Measurements from ENCODE around the gene DDX41.

GRCh38 chr5:177465044-177465443 is 51.7 kb downstream of the DDX41 start:
- TF ChIP-seq, protein P1, sequence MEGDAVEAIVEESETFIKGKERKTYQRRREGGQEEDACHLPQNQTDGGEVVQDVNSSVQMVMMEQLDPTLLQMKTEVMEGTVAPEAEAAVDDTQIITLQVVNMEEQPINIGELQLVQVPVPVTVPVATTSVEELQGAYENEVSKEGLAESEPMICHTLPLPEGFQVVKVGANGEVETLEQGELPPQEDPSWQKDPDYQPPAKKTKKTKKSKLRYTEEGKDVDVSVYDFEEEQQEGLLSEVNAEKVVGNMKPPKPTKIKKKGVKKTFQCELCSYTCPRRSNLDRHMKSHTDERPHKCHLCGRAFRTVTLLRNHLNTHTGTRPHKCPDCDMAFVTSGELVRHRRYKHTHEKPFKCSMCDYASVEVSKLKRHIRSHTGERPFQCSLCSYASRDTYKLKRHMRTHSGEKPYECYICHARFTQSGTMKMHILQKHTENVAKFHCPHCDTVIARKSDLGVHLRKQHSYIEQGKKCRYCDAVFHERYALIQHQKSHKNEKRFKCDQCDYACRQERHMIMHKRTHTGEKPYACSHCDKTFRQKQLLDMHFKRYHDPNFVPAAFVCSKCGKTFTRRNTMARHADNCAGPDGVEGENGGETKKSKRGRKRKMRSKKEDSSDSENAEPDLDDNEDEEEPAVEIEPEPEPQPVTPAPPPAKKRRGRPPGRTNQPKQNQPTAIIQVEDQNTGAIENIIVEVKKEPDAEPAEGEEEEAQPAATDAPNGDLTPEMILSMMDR (conservative IDR thresholded peaks at IDR 0.05), result no peak
- no peak for TF ChIP-seq ZFX (IDR thresholded peaks at IDR 0.05)
